MCF 10A (cell line): ENCODE data around the gene ZNF792. TPM values are rescaled to one million over a fixed set of nuclear protein-coding genes. Genes with fewer than 3 reads are reported as not detected.
A peak's percentile ranks its signal among the peaks of the same experiment; 100 is the strongest.
"Not testable (repeated sequence)": the region's sequence is repeated elsewhere in the genome, so short reads cannot be mapped to it uniquely, and the experiment has no call there.

Experiments
- BruUV-seq: library from RNA; stranded (reverse); fragments of 400-500 nt; replicated peaks from 2 replicates; lab custom pipeline; 2021; lab: Mats Ljungman, UMichigan
- CTCF ChIA-PET: fragments of 300-600 bp; sonication (Branson Sonifier 250); formaldehyde crosslinking; extraction: SDS; loops from one replicate; lab custom pipeline; 2021; ENCODE audit warnings: antibody characterized with exemption, inconsistent platforms; lab: Yijun Ruan, JAX
- POLR2A ChIA-PET: fragments of 300-600, 350-650 bp; sonication (Branson Sonifier 250); formaldehyde crosslinking; extraction: SDS; loops from one replicate; lab custom pipeline; 2020; ENCODE audit warnings: antibody characterized with exemption, inconsistent platforms; lab: Yijun Ruan, JAX
- DNase-seq: peaks from one replicate; pipeline ENCODE4 v3.0.0-alpha.2; 2018; ENCODE audit not compliant: unreplicated experiment
- H3K27ac Mint-ChIP-seq: one replicate; pipeline ENCODE4 v1.8.0; 2022; ENCODE audit warnings: mild to moderate bottlenecking, low read depth, mixed read lengths; ENCODE audit not compliant: unreplicated experiment
- H3K27me3 Mint-ChIP-seq: one replicate; pipeline ENCODE4 v1.8.0; 2022; ENCODE audit warnings: mixed read lengths; ENCODE audit not compliant: insufficient read depth, unreplicated experiment
- H3K36me3 Mint-ChIP-seq: one replicate; pipeline ENCODE4 v1.8.0; 2022; ENCODE audit warnings: mild to moderate bottlenecking, moderate library complexity, mixed read lengths; ENCODE audit not compliant: insufficient read depth, unreplicated experiment
- H3K4me1 Mint-ChIP-seq: one replicate; pipeline ENCODE4 v1.8.0; 2022; ENCODE audit warnings: mixed read lengths; ENCODE audit not compliant: insufficient read depth, unreplicated experiment
- H3K4me3 Mint-ChIP-seq: one replicate; pipeline ENCODE4 v1.8.0; 2022; ENCODE audit warnings: mild to moderate bottlenecking, moderate library complexity, mixed read lengths; ENCODE audit not compliant: unreplicated experiment
- H3K9me3 Mint-ChIP-seq: one replicate; pipeline ENCODE4 v1.8.0; 2022; ENCODE audit warnings: mixed read lengths; ENCODE audit not compliant: unreplicated experiment
- intact Hi-C: fragments of 100-400 bp; cut with micrococcal nuclease; formaldehyde crosslinking; loops from 2 replicates; pipeline ENCODE4 v1.14.1; 2022
- total RNA-seq: library from RNA; stranded (reverse); gene quantifications from 2 replicates; pipeline ENCODE4 v1.2.3, GENCODE V29; 2022
- TF ChIP-seq, protein P1 (sequence below): fragments of 200-600 bp; IDR thresholded peaks from one replicate; pipeline ENCODE4 v1.8.0; 2022; ENCODE audit warnings: antibody characterized with exemption, mild to moderate bottlenecking; ENCODE audit not compliant: unreplicated experiment

Gene ZNF792
- total RNA-seq, 1 experiment from 2014 or later: 0.40 TPM

DNA sequence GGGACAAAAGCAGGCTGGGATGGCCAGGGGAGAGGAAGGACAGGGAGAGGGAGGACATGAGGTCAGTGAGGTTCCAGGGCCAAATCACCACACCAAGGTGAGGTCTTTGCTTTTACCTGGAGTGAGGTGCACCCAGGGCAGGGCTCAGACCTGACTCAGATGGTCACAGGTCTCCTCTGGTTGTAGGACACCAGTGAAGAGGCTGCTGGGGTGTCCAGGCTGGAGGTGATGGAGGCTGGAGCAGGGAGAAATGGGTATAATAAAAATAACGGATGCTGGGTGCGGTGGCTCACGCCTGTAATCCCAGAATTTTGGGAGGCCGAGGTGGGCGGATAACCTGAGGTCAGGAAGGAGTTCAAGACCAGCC, 43.0 kb upstream of the ZNF792 start:
- H3K4me3 Mint-ChIP-seq: no peak overlapping the region
- DNase-seq: no peak
- TF ChIP-seq, protein P1, sequence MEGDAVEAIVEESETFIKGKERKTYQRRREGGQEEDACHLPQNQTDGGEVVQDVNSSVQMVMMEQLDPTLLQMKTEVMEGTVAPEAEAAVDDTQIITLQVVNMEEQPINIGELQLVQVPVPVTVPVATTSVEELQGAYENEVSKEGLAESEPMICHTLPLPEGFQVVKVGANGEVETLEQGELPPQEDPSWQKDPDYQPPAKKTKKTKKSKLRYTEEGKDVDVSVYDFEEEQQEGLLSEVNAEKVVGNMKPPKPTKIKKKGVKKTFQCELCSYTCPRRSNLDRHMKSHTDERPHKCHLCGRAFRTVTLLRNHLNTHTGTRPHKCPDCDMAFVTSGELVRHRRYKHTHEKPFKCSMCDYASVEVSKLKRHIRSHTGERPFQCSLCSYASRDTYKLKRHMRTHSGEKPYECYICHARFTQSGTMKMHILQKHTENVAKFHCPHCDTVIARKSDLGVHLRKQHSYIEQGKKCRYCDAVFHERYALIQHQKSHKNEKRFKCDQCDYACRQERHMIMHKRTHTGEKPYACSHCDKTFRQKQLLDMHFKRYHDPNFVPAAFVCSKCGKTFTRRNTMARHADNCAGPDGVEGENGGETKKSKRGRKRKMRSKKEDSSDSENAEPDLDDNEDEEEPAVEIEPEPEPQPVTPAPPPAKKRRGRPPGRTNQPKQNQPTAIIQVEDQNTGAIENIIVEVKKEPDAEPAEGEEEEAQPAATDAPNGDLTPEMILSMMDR: no peak
- ChIA-PET POLR2A (interaction anchor here (1.5 kb wide), 1 partner anchor 36 kb away, joined by 3 read pairs; no protein-coding TSS in a partner anchor), CTCF (interaction anchor here (0.7 to 3.1 kb wide), 5 partner anchors 11 to 294 kb away, joined by 3 to 29 read pairs (median 4); no protein-coding TSS in a partner anchor)
- intact Hi-C loops: no loop called here
- peaks cover 32% of the 10 kb centered on the region for H3K36me3 Mint-ChIP-seq
- no peaks in the 10 kb centered on the region for H3K27me3 Mint-ChIP-seq
- peaks cover 17% of the 10 kb centered on the region for H3K4me1 Mint-ChIP-seq
- no peak overlapping the region for H3K27ac Mint-ChIP-seq
- no peaks in the 10 kb centered on the region for H3K9me3 Mint-ChIP-seq
- no TSS peak for BruUV-seq

DNA sequence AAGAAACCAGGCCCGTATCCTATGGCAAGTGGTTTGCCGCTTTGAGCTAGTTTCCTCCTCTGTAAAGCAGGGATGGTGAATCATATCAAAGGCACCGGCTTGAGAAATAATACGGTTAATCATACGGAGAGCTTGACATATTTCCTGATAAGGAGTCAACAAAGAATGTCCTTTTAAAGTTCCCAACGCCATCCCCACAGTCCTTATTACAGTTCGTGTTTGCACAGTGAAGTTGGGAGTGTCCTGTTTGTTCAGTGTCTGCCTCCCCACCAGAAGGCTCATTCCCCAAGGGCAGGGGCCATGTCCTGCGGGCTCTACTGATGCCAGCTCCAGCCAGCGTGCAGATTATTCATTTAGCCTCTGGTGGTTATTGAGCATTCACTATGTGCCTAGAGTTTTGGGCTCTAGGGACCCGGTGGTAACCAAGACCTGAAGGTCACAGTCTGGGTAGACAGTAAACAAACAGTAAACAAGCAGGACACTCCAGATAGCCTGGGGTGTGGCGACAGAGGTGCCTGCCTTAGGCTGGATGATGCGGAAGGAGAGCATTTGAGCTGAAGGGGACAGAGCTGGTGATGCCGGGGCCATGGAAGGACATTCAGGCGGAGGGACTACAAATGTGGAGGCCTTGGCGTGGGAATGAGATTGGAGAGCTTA, 42.4 kb upstream of the ZNF792 start:
- Mint-ChIP-seq H3K4me1 (peaks cover 20% of the 10 kb centered on the region), H3K27ac (no peak overlapping the region), H3K27me3 (no peaks in the 10 kb centered on the region), H3K4me3 (no peak overlapping the region), H3K36me3 (peaks cover 32% of the 10 kb centered on the region), H3K9me3 (no peaks in the 10 kb centered on the region)
- DNase-seq: peak; percentile 30
- TF ChIP-seq, protein P1: no peak
- BruUV-seq: no TSS peak
- intact Hi-C loops: no loop called here
- ChIA-PET POLR2A (interaction anchor here (0.7 to 1.5 kb wide), 2 partner anchors 12 to 37 kb away, joined by 3 to 7 read pairs; no protein-coding TSS in a partner anchor), CTCF (interaction anchor here (0.7 to 3.1 kb wide), 4 partner anchors 11 to 49 kb away, joined by 3 to 29 read pairs (median 4); no protein-coding TSS in a partner anchor)

DNA sequence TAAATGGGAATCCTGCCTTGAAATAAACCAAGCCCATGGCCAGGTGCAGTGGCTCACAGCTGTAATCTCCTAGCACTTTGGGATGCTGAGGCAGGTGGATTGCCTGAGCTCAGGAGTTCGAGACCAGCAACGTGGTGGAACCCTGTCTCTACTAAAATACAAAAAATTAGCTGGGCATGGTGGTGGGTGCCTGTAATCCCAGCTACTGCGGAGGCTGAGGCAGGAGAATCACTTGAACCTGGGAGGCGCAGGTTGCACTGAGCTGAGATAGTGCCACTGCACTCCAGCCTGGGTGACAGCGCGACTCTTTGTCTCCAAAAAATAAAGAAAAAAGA, 41.9 kb upstream of the ZNF792 start:
- H3K9me3 Mint-ChIP-seq, H3K4me3 Mint-ChIP-seq, DNase-seq, H3K27me3 Mint-ChIP-seq, H3K27ac Mint-ChIP-seq, intact Hi-C loops, BruUV-seq: not testable (repeated sequence)
- CTCF ChIA-PET: interaction anchor here (0.8 to 3.1 kb wide), 3 partner anchors 10 to 49 kb away, joined by 4 to 29 read pairs (median 4); no protein-coding TSS in a partner anchor
- Mint-ChIP-seq H3K36me3 (peaks cover 32% of the 10 kb centered on the region), H3K4me1 (peaks cover 25% of the 10 kb centered on the region)
- POLR2A ChIA-PET: interaction anchor here (0.7 kb wide), 1 partner anchor 12 kb away, joined by 7 read pairs; no protein-coding TSS in a partner anchor

DNA sequence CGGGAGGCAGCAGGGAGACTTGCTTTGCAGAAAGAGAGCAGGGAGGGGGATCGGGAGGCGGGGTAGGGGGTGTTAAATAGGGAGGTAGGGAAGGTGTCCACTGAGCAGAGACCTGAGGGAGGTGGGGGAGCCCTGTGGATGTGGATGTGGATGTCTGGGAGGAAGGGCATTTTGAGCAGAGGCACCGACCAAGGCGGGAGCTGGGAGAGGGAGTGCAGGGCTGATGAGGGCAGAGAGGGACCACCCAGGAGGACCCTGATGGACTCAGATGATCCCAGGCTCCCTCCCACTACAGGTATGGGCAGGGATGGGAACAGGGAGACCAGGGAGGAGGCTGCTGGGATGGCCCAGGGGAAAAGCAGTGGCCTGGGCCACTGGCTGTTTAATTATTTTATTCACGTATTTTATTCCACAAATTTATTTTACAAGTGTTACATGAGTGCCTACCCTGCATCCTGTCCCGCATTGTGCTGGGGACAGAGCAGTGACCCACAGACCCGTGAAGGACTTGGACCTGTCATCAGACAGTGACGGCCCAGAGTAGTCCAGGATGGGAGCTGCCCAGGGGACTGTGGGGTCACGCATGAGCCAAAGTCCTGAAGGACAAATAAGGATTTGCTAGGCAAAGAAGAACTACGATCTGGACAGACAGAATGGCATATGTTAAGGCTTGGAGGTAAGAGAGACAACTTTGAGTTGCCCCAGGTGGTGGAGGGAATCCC, 41.4 kb upstream of the ZNF792 start:
- ChIA-PET POLR2A (interaction anchor here (0.7 kb wide), 1 partner anchor 11 kb away, joined by 7 read pairs; no protein-coding TSS in a partner anchor), CTCF (interaction anchor here (0.6 to 3.1 kb wide), 3 partner anchors 10 to 130 kb away, joined by 3 to 29 read pairs (median 4); no protein-coding TSS in a partner anchor)
- DNase-seq: no peak
- intact Hi-C loops: no loop called here
- Mint-ChIP-seq H3K36me3 (peaks cover 28% of the 10 kb centered on the region), H3K9me3 (no peaks in the 10 kb centered on the region), H3K4me1 (peaks cover 28% of the 10 kb centered on the region), H3K27ac (no peak overlapping the region), H3K27me3 (no peaks in the 10 kb centered on the region), H3K4me3 (no peak overlapping the region)
- TF ChIP-seq, protein P1: no peak
- BruUV-seq: no TSS peak
